HG03520 (cell line): ENCODE measurements around the gene ZNF471.

Experiments
- ATAC-seq: cut with Tn5 transposase; IDR thresholded peaks from one replicate; pipeline ENCODE4 v1.9.1; 2021; ENCODE audit warnings: mild to moderate bottlenecking, moderate library complexity; ENCODE audit not compliant: unreplicated experiment

The ZNF471 gene

GRCh38 chr19:56507446-56508289 is at the start of gene ZNF471:
TSS of gene ZNF471 (plus strand) at chr19:56507855. CDS start at chr19:56511572, 3,717 bp downstream.
- ATAC-seq = no peak

DNA sequence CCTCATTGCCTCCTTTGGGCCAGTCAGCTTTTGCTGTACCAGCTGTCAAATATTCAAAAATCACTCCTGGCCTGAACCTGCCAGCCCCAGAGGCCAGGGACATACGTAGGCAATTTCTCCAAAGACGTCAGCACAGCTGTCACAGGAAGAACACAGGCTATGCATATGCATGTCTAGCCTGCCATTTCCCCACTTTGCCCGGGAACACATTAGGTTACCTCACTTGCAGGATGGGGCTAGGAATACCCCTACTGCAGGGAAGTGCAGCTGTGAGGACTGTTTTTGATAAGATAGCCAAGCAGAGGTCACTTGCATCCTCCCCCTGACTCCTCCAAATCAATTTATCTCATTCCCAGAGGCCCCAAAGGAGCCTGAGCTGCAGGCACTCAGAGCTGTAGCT is 33.3 kb upstream of the ZNF471 start:
- no peak for ATAC-seq

DNA sequence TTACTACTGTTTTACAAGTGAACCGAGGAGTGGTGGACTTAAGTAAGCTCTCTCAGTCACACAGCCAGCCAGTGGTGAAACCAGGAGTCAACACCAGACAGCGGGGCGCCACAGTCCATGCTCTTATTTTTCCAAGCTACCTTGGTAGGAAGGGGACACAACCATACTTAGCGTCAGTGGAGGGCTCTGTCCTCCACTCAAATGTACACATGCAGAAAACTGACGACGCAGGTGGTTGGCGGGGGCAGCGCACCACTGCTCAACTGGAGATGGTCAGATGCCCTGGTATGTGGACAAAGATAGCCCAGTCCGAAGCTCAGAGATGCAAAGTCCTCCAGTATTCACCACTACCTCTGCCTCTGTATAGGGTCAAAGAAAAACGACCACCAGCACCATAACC is 31.6 kb upstream of the ZNF471 start:
- no peak for ATAC-seq

- no peak for ATAC-seq
These were observed 30.8 kb upstream of the ZNF471 start, which contains the start of gene ZNF667 for GRCh38 chr19:56476651-56477428. TSS of gene ZNF667 (minus strand) at chr19:56477345. CDS start at chr19:56462370, 14,975 bp downstream.

DNA sequence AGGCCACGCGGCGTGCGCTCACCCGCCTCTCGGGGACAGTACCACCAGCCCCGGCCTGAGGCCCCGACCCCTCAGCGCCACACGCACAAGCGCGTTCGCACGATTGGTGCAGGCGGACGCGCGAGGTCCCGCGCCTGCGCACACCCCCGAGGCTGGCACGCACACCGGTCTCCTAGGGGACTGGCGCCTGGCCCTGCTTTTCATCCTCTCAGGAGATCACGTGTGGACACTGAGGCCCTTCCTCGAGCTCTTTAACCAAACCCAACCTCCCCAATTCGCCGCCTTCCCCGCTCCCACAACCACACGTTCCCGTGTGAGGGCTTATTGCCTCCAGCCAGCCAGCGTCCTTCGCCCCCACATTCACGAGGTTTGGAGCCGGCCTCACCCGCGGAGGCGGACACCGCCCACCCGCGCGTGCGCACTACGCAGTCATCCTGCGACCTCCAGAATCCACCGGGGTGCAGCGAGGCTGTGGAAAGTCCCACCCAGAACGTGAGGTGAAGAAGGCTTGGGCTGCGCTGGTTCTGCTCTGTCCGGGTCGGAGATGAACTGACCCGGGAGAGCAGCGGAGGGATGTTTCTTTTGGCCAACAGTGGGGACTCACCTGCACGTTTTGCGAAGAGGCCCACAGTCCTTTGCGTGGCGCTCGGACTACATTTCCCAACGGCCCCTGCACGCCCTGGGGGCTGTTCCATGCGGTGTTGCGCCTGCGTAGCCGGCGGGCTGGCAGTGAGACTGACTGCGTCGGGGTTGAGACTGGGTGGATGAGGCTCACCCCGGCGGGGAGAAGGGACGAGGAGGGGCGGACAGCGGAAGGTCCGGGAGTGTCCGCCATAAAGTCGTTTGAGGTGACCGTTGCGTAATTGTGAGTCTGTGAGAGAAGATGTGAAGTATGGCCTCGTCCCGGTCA is 30.0 kb upstream of the ZNF471 start:
- no peak for ATAC-seq

DNA sequence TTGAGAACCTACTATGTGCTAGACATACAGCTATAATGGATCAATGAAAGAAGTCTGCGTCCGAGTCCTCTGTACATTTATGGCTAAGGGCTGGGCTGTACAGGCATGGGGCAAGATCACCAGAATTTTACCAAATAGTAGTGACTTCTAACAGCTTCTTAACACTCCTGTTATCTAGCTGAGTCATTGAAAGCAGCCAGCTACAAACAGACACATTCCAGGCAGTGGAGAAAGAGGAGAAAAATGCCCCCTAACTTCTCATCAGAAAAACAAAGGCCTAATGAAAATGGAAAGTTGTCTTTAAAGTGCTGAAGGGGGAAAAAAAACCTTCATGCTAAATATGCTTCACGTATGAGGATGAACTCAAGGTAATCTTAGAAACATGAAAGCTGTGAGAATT is 16.3 kb upstream of the ZNF471 start:
- no peak for ATAC-seq

- no peak for ATAC-seq
These were observed 3.1 kb upstream of the ZNF471 start for GRCh38 chr19:56504581-56504980.

DNA sequence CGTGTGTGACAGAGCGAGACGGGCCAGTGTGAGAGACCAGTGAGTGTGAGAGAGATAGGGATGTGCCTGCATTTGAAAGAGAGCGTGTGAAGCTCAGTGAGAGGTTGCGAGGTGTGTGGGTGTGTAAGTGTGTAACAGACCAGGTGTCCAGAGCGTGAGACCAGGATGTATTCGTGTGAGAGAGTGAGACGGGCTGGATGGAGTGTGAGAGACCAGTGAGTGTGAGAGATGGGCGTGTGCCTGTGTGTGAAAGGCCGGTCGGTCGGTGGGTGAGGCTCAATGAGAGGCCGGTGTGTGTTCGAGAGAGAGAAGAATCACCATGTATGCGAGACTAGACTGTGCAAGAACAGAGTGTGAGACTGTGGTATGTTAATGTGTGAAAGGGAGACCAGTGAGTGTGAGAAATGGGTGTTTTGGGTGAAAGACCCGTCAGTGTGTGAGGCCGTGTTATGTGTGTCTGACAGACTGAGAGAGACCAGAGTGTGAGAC is 679 bp downstream of the ZNF471 start:
- no peak for ATAC-seq

- ATAC-seq = no peak
These were observed 17.7 kb downstream of the ZNF471 start for GRCh38 chr19:56525214-56525860.

DNA sequence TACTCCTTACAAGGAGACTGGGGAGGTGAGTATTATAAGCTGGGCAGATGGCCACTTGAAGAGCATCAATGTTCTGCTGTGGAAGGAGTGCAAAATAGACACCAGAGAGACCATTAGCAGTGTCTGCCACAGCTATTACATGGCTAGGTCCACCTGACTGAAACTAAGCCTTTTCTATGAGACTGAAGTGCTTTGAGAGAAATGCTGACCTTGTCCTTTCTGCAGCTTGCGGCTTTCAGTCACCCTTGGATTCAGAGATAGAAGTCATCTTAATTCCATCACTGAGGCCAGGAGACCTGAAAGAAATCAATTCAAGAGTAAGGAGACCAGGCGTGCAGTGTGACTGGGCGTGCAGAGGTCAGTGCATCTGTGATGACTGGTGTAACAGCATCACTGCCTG is 29.8 kb downstream of the ZNF471 start:
- no peak for ATAC-seq

- ATAC-seq = no peak
These were observed 30.7 kb downstream of the ZNF471 start for GRCh38 chr19:56538254-56538760.

GRCh38 chr19:56538761-56539263 is 31.2 kb downstream of the ZNF471 start, which contains the start of gene ZFP28:
TSS of gene ZFP28 (plus strand) at chr19:56538948. CDS start at chr19:56539019, 71 bp downstream.
- no peak for ATAC-seq

GRCh38 chr19:56543776-56544175 is 36.1 kb downstream of the ZNF471 start:
- ATAC-seq = no peak

- no peak for ATAC-seq
These were observed 39.9 kb downstream of the ZNF471 start for GRCh38 chr19:56547535-56547934.

- no peak for ATAC-seq
These were observed 46.7 kb downstream of the ZNF471 start for GRCh38 chr19:56554272-56554869.

DNA sequence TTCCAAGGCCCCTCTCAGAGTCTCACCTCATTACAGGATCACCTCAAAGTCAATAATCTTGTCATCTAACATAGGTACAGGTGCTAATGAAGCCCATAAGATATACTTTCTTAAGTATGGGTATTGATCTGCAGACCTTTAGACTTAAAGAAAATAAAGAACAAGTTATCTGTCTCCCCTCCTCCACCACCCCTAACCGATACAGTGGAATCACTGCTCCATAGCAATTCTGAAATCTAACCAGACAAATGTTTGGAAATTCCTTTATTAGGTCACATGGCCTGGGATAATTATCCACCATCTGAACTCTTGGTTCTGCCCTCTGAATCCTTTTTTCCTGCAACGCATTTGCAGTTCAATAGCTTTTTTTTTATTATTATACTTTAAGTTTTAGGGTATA is 55.1 kb downstream of the ZNF471 start:
- ATAC-seq = no peak

GRCh38 chr19:56566904-56567273 is 59.2 kb downstream of the ZNF471 start:
- peak; percentile 27 for ATAC-seq

DNA sequence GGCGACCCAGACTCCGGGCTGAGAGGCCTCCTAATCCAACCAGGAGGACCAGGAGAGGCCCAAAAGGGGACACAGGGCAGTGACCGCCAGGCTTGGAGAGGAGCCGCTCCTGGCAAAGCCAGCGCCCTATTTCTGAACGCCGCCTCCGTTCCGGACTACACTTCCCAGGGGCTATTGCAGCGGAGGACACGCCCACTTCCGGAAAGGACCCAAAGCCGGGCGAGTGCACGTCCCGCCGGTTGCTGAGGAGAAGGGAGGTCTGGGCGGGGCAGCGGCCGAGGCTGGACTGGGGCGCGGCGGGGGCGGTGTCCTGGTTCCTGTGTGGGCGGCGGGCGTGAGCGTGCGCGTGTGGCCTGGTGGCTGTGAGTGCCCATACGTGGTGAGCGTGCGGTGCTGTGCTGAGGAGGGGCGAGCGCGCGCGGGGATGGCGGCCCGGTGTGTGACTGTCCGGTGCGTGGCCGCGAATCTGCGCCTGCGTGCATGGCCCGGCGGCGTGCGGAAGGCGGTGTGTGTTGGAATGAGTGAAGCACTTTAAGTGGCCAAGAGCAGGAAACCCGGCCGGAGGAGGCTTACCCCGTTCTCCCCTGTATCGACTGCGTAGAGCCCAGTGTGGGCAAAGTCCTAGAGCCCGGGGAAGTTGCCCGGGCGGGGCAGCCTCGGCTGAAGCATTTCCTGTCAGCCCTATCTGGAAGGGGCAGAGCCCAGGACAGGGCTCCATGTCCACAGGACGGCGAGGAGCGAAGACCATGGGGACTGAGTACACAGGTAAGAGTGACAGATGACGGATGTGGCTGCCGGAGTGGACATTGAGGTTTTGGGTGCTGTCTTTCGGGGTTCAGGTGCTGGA is 59.8 kb downstream of the ZNF471 start, which contains the start of gene ZNF470:
ZNF470 (plus strand) TSS at position 195 of the 847 bp plus-strand sequence. CDS start 2,844 bp downstream, outside the sequence.
- ATAC-seq = peak; percentile 93
